GM18526 (cell line): ENCODE results near the gene FBXW7.

Experiments
- POLR2A ChIP-seq: IDR thresholded peaks from 3 replicates; pipeline ENCODE4 v1.6.1; 2011; ENCODE audit not compliant: insufficient read length; ENCODE audit errors: extremely low read depth

The FBXW7 gene

DNA sequence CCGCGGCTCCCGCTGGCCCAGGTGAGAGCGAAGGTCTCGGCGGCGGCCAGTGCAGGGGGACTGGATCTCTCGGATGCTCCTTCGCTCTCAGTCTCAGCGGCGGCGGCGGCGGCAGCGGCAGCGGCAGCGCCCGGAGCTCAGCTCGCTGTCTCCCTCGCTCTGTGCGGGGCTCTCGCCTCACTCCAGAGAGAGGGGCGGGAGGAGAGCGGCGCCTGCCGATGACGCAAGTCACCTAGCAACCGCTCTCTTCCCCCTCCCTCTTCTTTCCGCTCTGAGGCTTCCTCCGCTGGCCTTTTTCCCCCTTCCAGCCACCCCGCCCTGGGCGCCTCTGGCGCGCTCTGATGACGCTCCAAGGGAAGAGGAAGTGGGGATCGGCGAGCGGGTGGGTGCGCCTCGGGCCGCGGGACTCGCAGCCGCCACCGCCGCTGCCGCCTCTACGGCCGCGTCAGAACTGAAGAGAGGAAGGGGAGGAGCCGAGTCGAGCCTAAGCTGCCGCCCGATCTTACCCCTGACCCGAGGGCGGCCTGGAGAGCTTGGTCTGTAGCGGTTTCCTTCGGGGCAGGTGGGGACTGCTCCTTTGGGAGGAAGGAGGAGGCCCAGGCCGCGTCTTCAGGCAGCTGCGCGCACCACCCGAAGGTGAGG lies at the start of gene FBXW7:
FBXW7 (minus strand) TSS at position 190 of the 642 bp plus-strand sequence. CDS start 124,289 bp downstream, outside the sequence.
- TF ChIP-seq POLR2A: peak; percentile 78

GRCh38 chr4:152585023-152585441 lies 49.1 kb upstream of the FBXW7 start:
- TF ChIP-seq POLR2A: no peak

GRCh38 chr4:152581536-152582160 lies 45.8 kb upstream of the FBXW7 start:
- no peak for TF ChIP-seq POLR2A

DNA sequence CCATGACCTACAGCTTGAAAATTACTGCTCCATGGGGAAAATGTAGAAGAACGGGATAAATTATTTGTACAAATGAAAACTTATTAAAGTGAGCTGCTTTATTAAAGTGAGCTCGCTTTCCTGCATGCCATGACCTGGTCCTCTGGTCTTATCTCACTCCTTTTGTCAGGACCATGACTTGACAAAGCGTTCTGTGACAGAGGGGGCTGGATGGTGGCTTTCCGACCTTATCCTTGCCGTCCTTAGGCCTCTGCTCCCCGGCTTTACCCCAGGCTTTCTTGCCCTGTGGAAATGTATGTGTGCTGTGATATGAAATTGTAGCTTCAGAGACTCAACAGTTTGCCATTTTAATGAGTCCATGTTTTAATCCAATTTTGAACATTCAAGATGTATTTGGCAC lies 44.0 kb upstream of the FBXW7 start:
- no peak for TF ChIP-seq POLR2A

GRCh38 chr4:152579107-152579764 lies 43.3 kb upstream of the FBXW7 start:
- no peak for TF ChIP-seq POLR2A

DNA sequence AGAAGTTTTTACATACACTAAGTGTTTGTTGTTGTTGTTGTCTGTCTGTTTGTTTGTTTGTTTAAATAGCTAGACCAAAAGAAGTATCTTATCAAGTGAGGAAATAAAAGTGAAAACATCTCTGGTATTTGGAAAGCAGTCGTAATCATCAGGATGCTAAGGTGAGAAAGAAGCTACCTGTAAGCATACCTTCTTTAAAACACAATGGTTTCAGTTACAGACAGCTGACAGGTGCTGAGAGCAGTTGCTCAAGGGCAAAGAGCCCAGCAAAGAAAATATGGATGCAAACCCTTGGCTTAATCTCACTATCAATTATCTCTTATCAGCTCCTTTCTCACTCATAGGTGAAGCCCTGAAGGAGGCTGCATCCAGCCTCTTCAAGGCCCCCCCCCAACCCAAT lies 42.8 kb upstream of the FBXW7 start:
- no peak for TF ChIP-seq POLR2A

DNA sequence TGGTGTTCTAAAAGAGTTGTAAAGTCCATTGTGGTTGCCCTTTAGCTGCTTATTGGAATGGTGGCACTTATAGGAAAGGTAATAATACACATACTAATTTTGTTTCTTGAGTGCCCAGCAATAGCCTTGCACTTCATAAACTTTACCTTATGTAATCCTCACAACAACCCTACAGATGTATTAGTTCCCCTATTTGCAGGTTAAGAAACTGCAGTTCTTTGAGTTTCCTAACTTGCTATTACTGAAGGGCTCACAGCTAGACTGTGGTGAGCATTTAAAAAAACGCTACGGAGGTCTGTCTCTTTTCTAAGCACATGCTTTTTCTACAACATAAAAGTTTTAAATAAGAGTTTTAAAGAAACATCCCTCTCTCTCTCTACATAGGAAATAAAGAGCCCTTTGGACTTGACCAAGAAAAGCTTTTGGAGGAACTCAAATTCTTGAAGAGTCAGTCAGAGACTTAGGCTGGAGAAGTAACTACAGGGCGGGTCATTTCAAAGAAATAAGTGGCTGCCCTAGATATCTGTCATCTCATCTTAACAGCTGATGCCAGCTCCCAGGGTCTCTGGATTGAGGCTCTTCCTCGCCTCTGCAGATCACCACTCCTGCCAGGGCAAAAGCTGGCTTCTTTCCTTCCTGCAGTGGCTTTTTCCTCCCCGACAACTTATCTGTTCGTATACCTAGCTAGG lies 42.0 kb upstream of the FBXW7 start:
- no peak for TF ChIP-seq POLR2A

DNA sequence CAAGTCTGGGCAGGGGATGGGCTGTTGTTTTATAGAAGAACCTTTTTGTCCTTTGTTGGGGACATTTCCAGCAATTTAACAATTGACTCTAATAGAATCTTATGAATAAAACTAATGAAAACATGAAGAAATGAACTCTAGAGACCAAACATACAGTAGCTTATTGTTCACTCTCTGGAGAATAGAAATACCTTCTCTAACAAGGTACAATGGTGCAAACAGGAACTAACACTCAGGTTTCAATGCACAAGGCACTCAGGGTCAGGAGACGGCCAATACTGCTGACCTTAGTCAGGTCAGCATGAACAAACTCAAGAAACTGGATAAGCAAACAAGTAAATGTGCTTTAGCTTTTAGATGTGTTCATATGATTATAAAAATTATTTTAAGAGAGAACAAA lies 39.6 kb upstream of the FBXW7 start:
- no peak for TF ChIP-seq POLR2A

DNA sequence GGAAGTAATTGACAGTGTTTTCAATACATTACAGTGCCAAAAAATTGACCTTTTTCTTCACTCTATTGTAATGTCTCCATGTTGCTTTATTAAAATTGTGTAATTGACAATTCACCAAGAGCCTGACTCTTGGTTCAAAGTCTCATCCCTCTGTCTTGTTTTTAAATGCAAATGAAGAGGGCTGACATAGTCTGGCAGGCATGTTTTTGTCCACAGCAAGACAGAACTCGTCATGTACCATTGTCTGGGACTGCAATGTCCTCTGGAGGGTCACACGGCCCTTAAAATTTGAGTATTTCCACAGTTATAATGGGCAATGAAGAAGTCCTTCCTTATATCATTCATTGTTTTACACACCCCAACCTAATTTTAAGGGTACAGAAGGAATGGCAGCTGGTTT lies 38.0 kb upstream of the FBXW7 start:
- no peak for TF ChIP-seq POLR2A

- TF ChIP-seq POLR2A: no peak
Measured at GRCh38 chr4:152572417-152573086, 36.7 kb upstream of the FBXW7 start.

DNA sequence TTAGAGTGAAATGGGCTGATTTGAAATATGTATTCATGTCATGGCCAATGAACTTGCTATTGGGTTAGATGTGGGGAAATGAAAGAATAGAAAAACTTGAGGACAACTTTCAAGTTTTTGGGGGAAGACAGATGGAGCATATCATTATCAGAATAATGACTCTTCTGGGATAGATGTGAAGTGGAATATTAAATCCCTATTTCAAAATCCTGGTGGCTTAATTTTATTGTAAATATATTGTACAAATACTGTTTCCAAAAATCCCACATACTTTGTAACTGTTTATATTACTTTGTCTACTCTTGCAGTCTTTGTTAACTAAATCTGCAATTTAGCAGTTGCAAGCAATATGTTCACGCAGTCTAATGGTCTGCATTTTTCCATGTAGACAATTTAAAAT lies 35.9 kb upstream of the FBXW7 start:
- no peak for TF ChIP-seq POLR2A

DNA sequence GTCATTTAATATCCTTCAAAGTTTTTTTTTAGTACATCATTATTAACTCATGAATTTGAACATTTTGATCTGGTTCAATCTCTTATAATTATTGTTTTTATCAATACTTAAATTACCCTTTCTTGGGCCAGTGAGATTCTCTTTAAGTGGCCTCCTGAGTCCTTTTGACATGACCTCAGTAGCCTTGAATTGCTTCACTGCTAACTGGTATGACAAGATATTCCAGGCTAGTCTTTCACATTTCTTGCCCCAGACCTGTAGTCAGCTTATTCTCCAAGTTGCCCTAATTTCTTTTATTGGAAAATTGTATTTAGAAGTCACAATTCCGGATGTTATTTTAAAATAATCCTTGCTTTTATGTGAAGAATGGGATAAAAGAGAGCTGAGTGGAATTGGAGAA lies 35.4 kb upstream of the FBXW7 start:
- no peak for TF ChIP-seq POLR2A

DNA sequence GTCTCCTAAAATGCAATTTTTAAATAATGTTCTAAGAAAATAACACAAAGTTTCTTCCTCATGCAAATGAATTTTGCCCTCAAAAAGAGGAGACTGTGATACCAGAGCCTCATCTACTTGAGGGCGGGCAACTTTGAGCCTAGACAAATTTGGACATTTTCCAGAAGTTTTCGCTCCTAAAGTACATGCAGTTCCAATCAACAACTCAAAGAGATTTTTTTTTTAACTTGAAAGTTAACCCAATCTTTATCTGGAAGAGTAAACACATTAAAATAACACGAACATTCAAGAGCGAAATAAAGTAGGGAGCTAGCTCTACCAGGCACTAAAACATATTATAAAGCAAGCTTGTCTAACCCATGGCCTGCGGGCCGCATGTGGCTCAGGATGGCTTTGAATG lies 29.4 kb upstream of the FBXW7 start:
- no peak for TF ChIP-seq POLR2A

GRCh38 chr4:152564336-152564735 lies 28.4 kb upstream of the FBXW7 start:
- TF ChIP-seq POLR2A: no peak

GRCh38 chr4:152563209-152563608 lies 27.3 kb upstream of the FBXW7 start:
- TF ChIP-seq POLR2A: no peak
